SK-N-SH (cell line): ENCODE data around the gene ADRA2B. TPM values are rescaled to one million over a fixed set of nuclear protein-coding genes. Genes with fewer than 3 reads are reported as not detected.

Experiments used
- CTCF ChIA-PET: fragments of 300-600, 350-600 bp; formaldehyde crosslinking; extraction: SDS; loops from one replicate; lab custom pipeline; 2021; lab: Yijun Ruan, JAX
- POLR2A ChIA-PET: fragments of 350-600 bp; sonication (Branson Sonifier 250); formaldehyde crosslinking; extraction: SDS; loops from one replicate; lab custom pipeline; 2020; ENCODE audit warnings: antibody characterized with exemption, inconsistent platforms; lab: Yijun Ruan, JAX
- DNase-seq: peaks from one replicate; pipeline ENCODE4 v3.0.0; 2012
- H2AFZ ChIP-seq: fragments of 200-600 bp; sonication (generic); 2 replicates; pipeline ENCODE4 v1.8.1; 2016; ENCODE audit warnings: antibody characterized with exemption, mild to moderate bottlenecking, low read depth
- H3F3A ChIP-seq: fragments of 200-600 bp; sonication (generic); replicated peaks from 2 replicates; pipeline ENCODE3; 2016; ENCODE audit warnings: antibody characterized with exemption, mild to moderate bottlenecking; ENCODE audit not compliant: insufficient read depth
- H3K27ac ChIP-seq, 2 experiments: fragments of 200-500 bp in 1 of 2; fragments of 200-600 bp in 1 of 2; sonication (Bioruptor generic) in 1 of 2; sonication (generic), shearing (Covaris generic) in 1 of 2; 2 replicates each; pipeline versions ENCODE4 v1.5.1 to v1.6.1; 2014 to 2016; ENCODE audit warnings: low read depth in 2 of 2, inconsistent platforms in 1 of 2, low read length in 1 of 2, mild to moderate bottlenecking in 1 of 2, mixed read lengths in 1 of 2
- H3K27me3 ChIP-seq: fragments of 200-600 bp; sonication (generic), shearing (Covaris generic); 2 replicates; pipeline ENCODE4 v1.6.1; 2016; ENCODE audit warnings: mixed run types; ENCODE audit not compliant: insufficient read depth
- H3K36me3 ChIP-seq, 2 experiments: fragments of 200-500 bp in 1 of 2; fragments of 200-600 bp in 1 of 2; sonication (Bioruptor generic) in 1 of 2; sonication (generic) in 1 of 2; replicated peaks in 1 of 2; 2 replicates each; pipeline versions ENCODE3 to v1.5.1; 2014 to 2016; ENCODE audit warnings: low read length in 1 of 2, mild to moderate bottlenecking in 1 of 2; ENCODE audit not compliant: insufficient read depth in 2 of 2, control insufficient read depth in 1 of 2
- H3K4me1 ChIP-seq, 2 experiments: fragments of 200-500 bp in 1 of 2; fragments of 200-600 bp in 1 of 2; sonication (Bioruptor generic) in 1 of 2; sonication (generic), shearing (Covaris generic) in 1 of 2; 2 replicates each; pipeline versions ENCODE4 v1.5.1 to v1.6.1; 2014 to 2016; ENCODE audit warnings: low read depth in 1 of 2, low read length in 1 of 2, mixed run types in 1 of 2; ENCODE audit not compliant: insufficient read depth in 2 of 2, control insufficient read depth in 1 of 2
- H3K4me2 ChIP-seq: fragments of 200-600 bp; sonication (generic), shearing (Covaris generic); 2 replicates; pipeline ENCODE4 v1.6.1; 2017; ENCODE audit warnings: mixed run types
- H3K4me3 ChIP-seq, 2 experiments: fragments of 200-500 bp in 1 of 2; fragments of 200-600 bp in 1 of 2; sonication (Bioruptor generic) in 1 of 2; sonication (generic), shearing (Covaris generic) in 1 of 2; 2 replicates each; pipeline versions ENCODE4 v1.5.1 to v1.8.1; 2014 to 2016; ENCODE audit warnings: low read depth in 2 of 2, inconsistent platforms in 1 of 2, low read length in 1 of 2, mild to moderate bottlenecking in 1 of 2, mixed read lengths in 1 of 2, moderate library complexity in 1 of 2
- H3K79me2 ChIP-seq: fragments of 200-600 bp; sonication (generic); 2 replicates; pipeline ENCODE4 v1.8.1; 2017; ENCODE audit warnings: mild to moderate bottlenecking; ENCODE audit not compliant: insufficient read depth
- H3K9ac ChIP-seq: fragments of 200-600 bp; sonication (generic); 2 replicates; pipeline ENCODE4 v1.6.1; 2017; ENCODE audit warnings: mixed run types
- H3K9me2 ChIP-seq: fragments of 200-600 bp; sonication (generic); 2 replicates; pipeline ENCODE4 v1.6.1; 2017; ENCODE audit warnings: mixed run types
- H3K9me3 ChIP-seq: fragments of 200-600 bp; sonication (generic); 2 replicates; pipeline ENCODE4 v1.6.1; 2017; ENCODE audit warnings: mixed run types, mild to moderate bottlenecking, moderate library complexity
- H4K20me1 ChIP-seq: fragments of 200-600 bp; sonication (generic); 2 replicates; pipeline ENCODE4 v1.6.1; 2017; ENCODE audit warnings: mild to moderate bottlenecking, mixed run types; ENCODE audit not compliant: insufficient read depth
- ELF1 ChIP-seq: IDR thresholded peaks from 2 replicates; pipeline ENCODE4 v1.4.0; 2012
- EP300 ChIP-seq, 2 experiments: IDR thresholded peaks; 2 replicates each; pipeline versions ENCODE4 v1.4.0 to v1.6.1; 2012; ENCODE audit warnings: borderline replicate concordance in 1 of 2, low read depth in 1 of 2, low read length in 1 of 2
- EZH2phosphoT487 ChIP-seq: fragments of 200-600 bp; sonication (generic); IDR thresholded peaks from 2 replicates; pipeline ENCODE4 v1.6.1; 2017; ENCODE audit warnings: low read depth, mixed run types, mild to moderate bottlenecking, antibody characterized with exemption, moderate library complexity, borderline replicate concordance
- FOXJ3 ChIP-seq: sonication (generic); formaldehyde crosslinking; IDR thresholded peaks from 2 replicates; pipeline ENCODE4 v1.5.1; 2020; ENCODE audit warnings: mild to moderate bottlenecking, missing genetic modification reagents
- FOXM1 ChIP-seq: IDR thresholded peaks from 2 replicates; pipeline ENCODE4 v1.4.0; 2012; ENCODE audit warnings: low read depth, mild to moderate bottlenecking
- GATA2 ChIP-seq: sonication (generic); formaldehyde crosslinking; IDR thresholded peaks from 2 replicates; pipeline ENCODE4 v1.5.0; 2020; ENCODE audit warnings: mild to moderate bottlenecking, missing genetic modification reagents
- JUND ChIP-seq: IDR thresholded peaks from 2 replicates; pipeline ENCODE4 v1.4.0; 2012
- MEF2A ChIP-seq: IDR thresholded peaks from 2 replicates; pipeline ENCODE4 v1.4.0; 2012; ENCODE audit warnings: low read depth, borderline replicate concordance
- MXI1 ChIP-seq: IDR thresholded peaks from 2 replicates; pipeline ENCODE4 v1.6.1; 2012; ENCODE audit warnings: mild to moderate bottlenecking, low read depth, low read length, improper control_type of control experiment
- NRF1 ChIP-seq: IDR thresholded peaks from 2 replicates; pipeline ENCODE4 v1.6.1; 2012; ENCODE audit warnings: low read depth, mild to moderate bottlenecking, low read length
- PBX3 ChIP-seq: IDR thresholded peaks from 2 replicates; pipeline ENCODE4; 2012
- POLR2AphosphoS5 ChIP-seq: IDR thresholded peaks from 2 replicates; pipeline ENCODE4 v1.6.1; 2012; ENCODE audit warnings: low read depth, low read length
- RCOR1 ChIP-seq: fragments of 150-350 bp; IDR thresholded peaks from 2 replicates; pipeline ENCODE4 v1.6.1; 2017; ENCODE audit warnings: antibody characterized with exemption, low read length
- RFX5 ChIP-seq: IDR thresholded peaks from 2 replicates; pipeline ENCODE4 v1.6.1; 2012; ENCODE audit warnings: mild to moderate bottlenecking, improper control_type of control experiment, low read length
- SMC3 ChIP-seq: IDR thresholded peaks from 2 replicates; pipeline ENCODE4 v1.6.1; 2012; ENCODE audit warnings: low read depth, low read length, improper control_type of control experiment
- TAF1 ChIP-seq: IDR thresholded peaks from 2 replicates; pipeline ENCODE4 v1.6.1; 2012; ENCODE audit warnings: low read depth, mild to moderate bottlenecking, low read length, moderate library complexity, borderline replicate concordance
- TCF12 ChIP-seq: IDR thresholded peaks from 2 replicates; pipeline ENCODE4 v1.4.0; 2012
- TEAD4 ChIP-seq: IDR thresholded peaks from 2 replicates; pipeline ENCODE4 v1.4.0; 2012; ENCODE audit warnings: mild to moderate bottlenecking, borderline replicate concordance; ENCODE audit not compliant: insufficient read depth
- USF2 ChIP-seq: fragments of 150-350 bp; IDR thresholded peaks from 2 replicates; pipeline ENCODE4 v1.6.1; 2017; ENCODE audit warnings: antibody characterized with exemption, low read length, low read depth, borderline replicate concordance
- YY1 ChIP-seq: IDR thresholded peaks from 2 replicates; pipeline ENCODE4 v1.4.0; 2012; ENCODE audit warnings: low read depth, mild to moderate bottlenecking
- ZBTB33 ChIP-seq: IDR thresholded peaks from 2 replicates; pipeline ENCODE4 v1.4.0; 2012; ENCODE audit warnings: low read depth, borderline replicate concordance
- WGBS: methylation state at CpG from one replicate; pipeline ENCODE4 v1.1.6; 2017; ENCODE audit warnings: low lambda C conversion rate; 5-methylcytosine and 5-hydroxymethylcytosine counted together
- polyA plus RNA-seq, 3 experiments: library from polyadenylated mRNA; depleted of rRNA; stranded (reverse); fragments of >200 nt; gene quantifications; 2 replicates each; pipeline ENCODE4 v1.2.3, GENCODE V29; 2012

Gene ADRA2B
- polyA plus RNA-seq, 1 of the 3 experiments (the other 2 are of a cell fraction), result not detected

- H3K36me3 ChIP-seq, result no peaks in the 10 kb centered on the region
These were observed 42.9 kb upstream of the ADRA2B start for GRCh38 chr2:96159084-96159830.

GRCh38 chr2:96158554-96158940 is 42.2 kb upstream of the ADRA2B start:
- no peaks in the 10 kb centered on the region for H3F3A ChIP-seq
- no peaks in the 10 kb centered on the region for H4K20me1 ChIP-seq
- DNase-seq, result no peak
- no peak overlapping the region for H3K4me2 ChIP-seq
- H2AFZ ChIP-seq, result no peak overlapping the region
- no peaks in the 10 kb centered on the region for H3K36me3 ChIP-seq
- H3K9ac ChIP-seq, result no peak overlapping the region
- ChIA-PET CTCF (interaction anchor here (1.0 to 3.7 kb wide), 2 partner anchors 16 kb away, joined by 6 to 18 read pairs; no protein-coding TSS in a partner anchor), POLR2A (no interaction called here)
- no peaks in the 10 kb centered on the region for H3K79me2 ChIP-seq
- H3K9me3 ChIP-seq, result no peaks in the 10 kb centered on the region
- WGBS, result 80% methylated on average over 12 of the region's 14 CpGs
- H3K9me2 ChIP-seq, result no peaks in the 10 kb centered on the region
- H3K4me1 ChIP-seq, result no peaks in the 10 kb centered on the region; a peak in 1 of 4 replicates
- H3K4me3 ChIP-seq, result no peak overlapping the region
- no peaks in the 10 kb centered on the region for H3K27me3 ChIP-seq
- TF ChIP-seq TEAD4 (no peak), PBX3 (no peak), MEF2A (no peak), POLR2AphosphoS5 (no peak), EP300 (IDR thresholded peaks at IDR 0.05; ENCODE audit: borderline replicate concordance in 1 of 2, low read depth in 1 of 2, low read length in 1 of 2) (no peak), SMC3 (no peak), RFX5 (no peak), RCOR1 (no peak), TAF1 (no peak), EZH2phosphoT487 (no peak), TCF12 (no peak), ELF1 (no peak), USF2 (no peak), JUND (no peak), FOXJ3 (CRISPR knock-in tag) (no peak), MXI1 (no peak), GATA2 (CRISPR knock-in tag) (no peak), FOXM1 (no peak), NRF1 (no peak)
- H3K27ac ChIP-seq, result no peak overlapping the region

More at GRCh38 chr2:96159084-96159830, 42.9 kb upstream of the ADRA2B start:
- no peak overlapping the region for H2AFZ ChIP-seq
- no peaks in the 10 kb centered on the region for H3K9me2 ChIP-seq
- POLR2A ChIA-PET, result no interaction called here
- no peak for DNase-seq
- H3K27ac ChIP-seq, result no peak overlapping the region
- H4K20me1 ChIP-seq, result no peaks in the 10 kb centered on the region
- CTCF ChIA-PET, result interaction anchor here (1.0 kb wide), 1 partner anchor 15 kb away, joined by 6 read pairs; no protein-coding TSS in a partner anchor
- no peak overlapping the region for H3K4me3 ChIP-seq
- no peaks in the 10 kb centered on the region; a peak in 1 of 4 replicates for H3K4me1 ChIP-seq
- 83% methylated on average over 17 of the region's 17 CpGs for WGBS
- H3K79me2 ChIP-seq, result no peaks in the 10 kb centered on the region
- no peaks in the 10 kb centered on the region for H3K9me3 ChIP-seq
- H3K27me3 ChIP-seq, result no peaks in the 10 kb centered on the region
- no peak overlapping the region for H3K9ac ChIP-seq
- TF ChIP-seq EP300 (IDR thresholded peaks at IDR 0.05; ENCODE audit: borderline replicate concordance in 1 of 2, low read depth in 1 of 2, low read length in 1 of 2) (no peak), ZBTB33 (no peak), YY1 (no peak), FOXJ3 (CRISPR knock-in tag) (no peak), NRF1 (no peak), GATA2 (CRISPR knock-in tag) (no peak), MXI1 (no peak)
- H3K4me2 ChIP-seq, result no peak overlapping the region
- H3F3A ChIP-seq, result no peaks in the 10 kb centered on the region
